ENCODE data around the gene PRKAG2. TPM values are rescaled to one million over a fixed set of nuclear protein-coding genes. Genes with fewer than 3 reads are reported as not detected.
A peak's percentile ranks its signal among the peaks of the same experiment; 100 is the strongest.

The PRKAG2 gene
- total and polyA plus RNA-seq, 2 of the 13 experiments (the other 11 are each of a cell fraction or from before 2014, with no cell fraction given): 0.90 to 1.3 TPM

- TF ChIP-seq ZBTB4 (CRISPR knock-in tag; IDR thresholded peaks at IDR 0.05; ENCODE audit: borderline replicate concordance) (peak; percentile 73; the same call in 1 of the 2 replicates), MEIS1 (CRISPR knock-in tag; IDR thresholded peaks at IDR 0.05; ENCODE audit: borderline replicate concordance) (0 out of 2 replicates have a peak, but pooled peaks have one; percentile 49), FOXC1 (CRISPR knock-in tag; IDR thresholded peaks at IDR 0.05; ENCODE audit: borderline replicate concordance) (no peak), HOXA5 (CRISPR knock-in tag; IDR thresholded peaks at IDR 0.05) (no peak), GATAD1 (CRISPR knock-in tag; IDR thresholded peaks at IDR 0.05) (peak; percentile 51; the same call in 1 of the 2 replicates), AGO1 (IDR thresholded peaks at IDR 0.05; ENCODE audit: low read depth, low read length, poor library complexity, severe bottlenecking) (no peak), ZSCAN30 (CRISPR knock-in tag; IDR thresholded peaks at IDR 0.05) (no peak), HNF4A (CRISPR knock-in tag; IDR thresholded peaks at IDR 0.05) (peak; percentile 99), ZNF30 (CRISPR knock-in tag; IDR thresholded peaks at IDR 0.05) (no peak), ZNF432 (CRISPR knock-in tag; IDR thresholded peaks at IDR 0.05; ENCODE audit: borderline replicate concordance) (no peak)
- TF ChIP-seq, protein P1, sequence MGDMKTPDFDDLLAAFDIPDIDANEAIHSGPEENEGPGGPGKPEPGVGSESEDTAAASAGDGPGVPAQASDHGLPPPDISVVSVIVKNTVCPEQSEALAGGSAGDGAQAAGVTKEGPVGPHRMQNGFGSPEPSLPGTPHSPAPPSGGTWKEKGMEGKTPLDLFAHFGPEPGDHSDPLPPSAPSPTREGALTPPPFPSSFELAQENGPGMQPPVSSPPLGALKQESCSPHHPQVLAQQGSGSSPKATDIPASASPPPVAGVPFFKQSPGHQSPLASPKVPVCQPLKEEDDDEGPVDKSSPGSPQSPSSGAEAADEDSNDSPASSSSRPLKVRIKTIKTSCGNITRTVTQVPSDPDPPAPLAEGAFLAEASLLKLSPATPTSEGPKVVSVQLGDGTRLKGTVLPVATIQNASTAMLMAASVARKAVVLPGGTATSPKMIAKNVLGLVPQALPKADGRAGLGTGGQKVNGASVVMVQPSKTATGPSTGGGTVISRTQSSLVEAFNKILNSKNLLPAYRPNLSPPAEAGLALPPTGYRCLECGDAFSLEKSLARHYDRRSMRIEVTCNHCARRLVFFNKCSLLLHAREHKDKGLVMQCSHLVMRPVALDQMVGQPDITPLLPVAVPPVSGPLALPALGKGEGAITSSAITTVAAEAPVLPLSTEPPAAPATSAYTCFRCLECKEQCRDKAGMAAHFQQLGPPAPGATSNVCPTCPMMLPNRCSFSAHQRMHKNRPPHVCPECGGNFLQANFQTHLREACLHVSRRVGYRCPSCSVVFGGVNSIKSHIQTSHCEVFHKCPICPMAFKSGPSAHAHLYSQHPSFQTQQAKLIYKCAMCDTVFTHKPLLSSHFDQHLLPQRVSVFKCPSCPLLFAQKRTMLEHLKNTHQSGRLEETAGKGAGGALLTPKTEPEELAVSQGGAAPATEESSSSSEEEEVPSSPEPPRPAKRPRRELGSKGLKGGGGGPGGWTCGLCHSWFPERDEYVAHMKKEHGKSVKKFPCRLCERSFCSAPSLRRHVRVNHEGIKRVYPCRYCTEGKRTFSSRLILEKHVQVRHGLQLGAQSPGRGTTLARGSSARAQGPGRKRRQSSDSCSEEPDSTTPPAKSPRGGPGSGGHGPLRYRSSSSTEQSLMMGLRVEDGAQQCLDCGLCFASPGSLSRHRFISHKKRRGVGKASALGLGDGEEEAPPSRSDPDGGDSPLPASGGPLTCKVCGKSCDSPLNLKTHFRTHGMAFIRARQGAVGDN (CRISPR knock-in tag; IDR thresholded peaks at IDR 0.05): peak; percentile 93
- TF ChIP-seq, protein P2, sequence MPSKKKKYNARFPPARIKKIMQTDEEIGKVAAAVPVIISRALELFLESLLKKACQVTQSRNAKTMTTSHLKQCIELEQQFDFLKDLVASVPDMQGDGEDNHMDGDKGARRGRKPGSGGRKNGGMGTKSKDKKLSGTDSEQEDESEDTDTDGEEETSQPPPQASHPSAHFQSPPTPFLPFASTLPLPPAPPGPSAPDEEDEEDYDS (CRISPR knock-in tag; IDR thresholded peaks at IDR 0.05): 0 out of 2 replicates have a peak, but pooled peaks have one; percentile 33
- TF ChIP-seq, protein P3, sequence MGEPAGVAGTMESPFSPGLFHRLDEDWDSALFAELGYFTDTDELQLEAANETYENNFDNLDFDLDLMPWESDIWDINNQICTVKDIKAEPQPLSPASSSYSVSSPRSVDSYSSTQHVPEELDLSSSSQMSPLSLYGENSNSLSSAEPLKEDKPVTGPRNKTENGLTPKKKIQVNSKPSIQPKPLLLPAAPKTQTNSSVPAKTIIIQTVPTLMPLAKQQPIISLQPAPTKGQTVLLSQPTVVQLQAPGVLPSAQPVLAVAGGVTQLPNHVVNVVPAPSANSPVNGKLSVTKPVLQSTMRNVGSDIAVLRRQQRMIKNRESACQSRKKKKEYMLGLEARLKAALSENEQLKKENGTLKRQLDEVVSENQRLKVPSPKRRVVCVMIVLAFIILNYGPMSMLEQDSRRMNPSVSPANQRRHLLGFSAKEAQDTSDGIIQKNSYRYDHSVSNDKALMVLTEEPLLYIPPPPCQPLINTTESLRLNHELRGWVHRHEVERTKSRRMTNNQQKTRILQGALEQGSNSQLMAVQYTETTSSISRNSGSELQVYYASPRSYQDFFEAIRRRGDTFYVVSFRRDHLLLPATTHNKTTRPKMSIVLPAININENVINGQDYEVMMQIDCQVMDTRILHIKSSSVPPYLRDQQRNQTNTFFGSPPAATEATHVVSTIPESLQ (CRISPR knock-in tag; conservative IDR thresholded peaks at IDR 0.05): 0 out of 2 replicates have a peak, but pooled peaks have one; percentile 77
- TF ChIP-seq, protein P4, sequence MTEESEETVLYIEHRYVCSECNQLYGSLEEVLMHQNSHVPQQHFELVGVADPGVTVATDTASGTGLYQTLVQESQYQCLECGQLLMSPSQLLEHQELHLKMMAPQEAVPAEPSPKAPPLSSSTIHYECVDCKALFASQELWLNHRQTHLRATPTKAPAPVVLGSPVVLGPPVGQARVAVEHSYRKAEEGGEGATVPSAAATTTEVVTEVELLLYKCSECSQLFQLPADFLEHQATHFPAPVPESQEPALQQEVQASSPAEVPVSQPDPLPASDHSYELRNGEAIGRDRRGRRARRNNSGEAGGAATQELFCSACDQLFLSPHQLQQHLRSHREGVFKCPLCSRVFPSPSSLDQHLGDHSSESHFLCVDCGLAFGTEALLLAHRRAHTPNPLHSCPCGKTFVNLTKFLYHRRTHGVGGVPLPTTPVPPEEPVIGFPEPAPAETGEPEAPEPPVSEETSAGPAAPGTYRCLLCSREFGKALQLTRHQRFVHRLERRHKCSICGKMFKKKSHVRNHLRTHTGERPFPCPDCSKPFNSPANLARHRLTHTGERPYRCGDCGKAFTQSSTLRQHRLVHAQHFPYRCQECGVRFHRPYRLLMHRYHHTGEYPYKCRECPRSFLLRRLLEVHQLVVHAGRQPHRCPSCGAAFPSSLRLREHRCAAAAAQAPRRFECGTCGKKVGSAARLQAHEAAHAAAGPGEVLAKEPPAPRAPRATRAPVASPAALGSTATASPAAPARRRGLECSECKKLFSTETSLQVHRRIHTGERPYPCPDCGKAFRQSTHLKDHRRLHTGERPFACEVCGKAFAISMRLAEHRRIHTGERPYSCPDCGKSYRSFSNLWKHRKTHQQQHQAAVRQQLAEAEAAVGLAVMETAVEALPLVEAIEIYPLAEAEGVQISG (CRISPR knock-in tag; IDR thresholded peaks at IDR 0.05): peak; percentile 83
These were observed 132.0 kb downstream of the PRKAG2 start (continued) for GRCh38 chr7:151744656-151745638.
